Gastrocnemius medialis (tissue), 4 donors: ENCODE data around the gene CPEB3.

ENCODE experiments used
- CTCF ChIP-seq, 5 experiments: fragments of 450-650 bp in 3 of 5; fragments of 200-600 bp in 2 of 5; sonication (generic) in 2 of 5; IDR thresholded peaks in 4 of 5; conservative IDR thresholded peaks in 1 of 5; 1 replicate in 4 of 5; 2 replicates in 1 of 5; pipeline ENCODE4 v1.5.1; 2016 to 2019; ENCODE audit warnings: antibody characterized with exemption in 5 of 5, mild to moderate bottlenecking in 3 of 5, moderate library complexity in 3 of 5
- POLR2A ChIP-seq, 2 donors: fragments of 450-650 bp; IDR thresholded peaks; one replicate each; pipeline ENCODE4 v1.6.1; 2017; ENCODE audit warnings: antibody characterized with exemption in 2 of 2, mild to moderate bottlenecking in 2 of 2, moderate library complexity in 2 of 2

GRCh38 chr10:92265687-92266258 lies 25.1 kb downstream of the CPEB3 start:
- TF ChIP-seq CTCF (IDR thresholded peaks at IDR 0.05 in 4 of 5, conservative IDR thresholded peaks at IDR 0.05 in 1 of 5) (no peak), POLR2A (IDR thresholded peaks at IDR 0.05) (no peak)
